K562 (cell line): Measurements from ENCODE around the gene CRKL.

Experiments
- CBX1 ChIP-seq: sonication (generic); IDR thresholded peaks from 2 replicates; pipeline ENCODE4 v1.6.1; 2016; ENCODE audit warnings: antibody characterized with exemption, low read depth, mild to moderate bottlenecking
- CTCF ChIP-seq, 3 experiments: IDR thresholded peaks in 2 of 3; conservative IDR thresholded peaks in 1 of 3; 2 replicates each; pipeline ENCODE4 v1.5.1; 2011 to 2012; ENCODE audit warnings: low read length in 3 of 3, mild to moderate bottlenecking in 3 of 3, control low read depth in 2 of 3, improper control_type of control experiment in 1 of 3, inconsistent platforms in 1 of 3, low read depth in 1 of 3, mixed read lengths in 1 of 3, moderate library complexity in 1 of 3; ENCODE audit not compliant: insufficient read depth in 2 of 3
- E2F5 ChIP-seq: sonication (generic); formaldehyde crosslinking; IDR thresholded peaks from 2 replicates; pipeline ENCODE4 v1.8.0; 2022; ENCODE audit warnings: mild to moderate bottlenecking, missing genetic modification reagents
- EGR1 ChIP-seq: fragments of 450-650 bp; conservative IDR thresholded peaks from 2 replicates; pipeline ENCODE4 v1.6.1; 2017; ENCODE audit warnings: mild to moderate bottlenecking
- HDAC2 ChIP-seq: fragments of 450-650 bp; IDR thresholded peaks from 2 replicates; pipeline ENCODE4 v1.6.1; 2016; ENCODE audit warnings: mild to moderate bottlenecking
- JUN ChIP-seq, 2 experiments: sonication (generic) in 1 of 2; formaldehyde crosslinking in 1 of 2; IDR thresholded peaks; 2 replicates each; pipeline versions ENCODE4 v1.6.1 to v1.8.0; 2012 to 2022; ENCODE audit warnings: borderline replicate concordance in 2 of 2, mild to moderate bottlenecking in 2 of 2, improper control_type of control experiment in 1 of 2, low read depth in 1 of 2, low read length in 1 of 2, missing genetic modification reagents in 1 of 2
- POLR2A ChIP-seq: fragments of 450-650 bp; conservative IDR thresholded peaks from 2 replicates; pipeline ENCODE4 v1.6.1; 2016
- POLR2AphosphoS5 ChIP-seq: IDR thresholded peaks from 2 replicates; pipeline ENCODE4 v1.6.1; 2011; ENCODE audit warnings: mild to moderate bottlenecking, low read depth, low read length, moderate library complexity; ENCODE audit not compliant: control insufficient read depth, insufficient read depth
- ZFP36 ChIP-seq: fragments of 150-350 bp; IDR thresholded peaks from 2 replicates; pipeline ENCODE4 v1.6.1; 2018; ENCODE audit warnings: low read length, low read depth; ENCODE audit not compliant: partially characterized antibody
- TF ChIP-seq, protein P1 (sequence below): fragments of 150-350 bp; conservative IDR thresholded peaks from 2 replicates; pipeline ENCODE4 v1.6.1; 2014; ENCODE audit warnings: low read length

GRCh38 chr22:20970939-20971657 lies 53.9 kb downstream of the CRKL start:
- TF ChIP-seq CBX1 = no peak
- no peak for TF ChIP-seq HDAC2
- TF ChIP-seq ZFP36 = no peak
- TF ChIP-seq POLR2A = no peak
- TF ChIP-seq E2F5 (CRISPR knock-in tag) = no peak
- no peak for TF ChIP-seq JUN (IDR thresholded peaks at IDR 0.05; ENCODE audit: borderline replicate concordance, low read depth, low read length)
- TF ChIP-seq JUN (CRISPR knock-in tag; IDR thresholded peaks at IDR 0.05; ENCODE audit: borderline replicate concordance) = no peak
- TF ChIP-seq EGR1 = no peak
- TF ChIP-seq CTCF (IDR thresholded peaks at IDR 0.05 in 2 of 3, conservative IDR thresholded peaks at IDR 0.05 in 1 of 3; ENCODE audit: insufficient read depth in 2 of 3, low read depth in 1 of 3, low read length in 3 of 3) = no peak
- TF ChIP-seq, protein P1, sequence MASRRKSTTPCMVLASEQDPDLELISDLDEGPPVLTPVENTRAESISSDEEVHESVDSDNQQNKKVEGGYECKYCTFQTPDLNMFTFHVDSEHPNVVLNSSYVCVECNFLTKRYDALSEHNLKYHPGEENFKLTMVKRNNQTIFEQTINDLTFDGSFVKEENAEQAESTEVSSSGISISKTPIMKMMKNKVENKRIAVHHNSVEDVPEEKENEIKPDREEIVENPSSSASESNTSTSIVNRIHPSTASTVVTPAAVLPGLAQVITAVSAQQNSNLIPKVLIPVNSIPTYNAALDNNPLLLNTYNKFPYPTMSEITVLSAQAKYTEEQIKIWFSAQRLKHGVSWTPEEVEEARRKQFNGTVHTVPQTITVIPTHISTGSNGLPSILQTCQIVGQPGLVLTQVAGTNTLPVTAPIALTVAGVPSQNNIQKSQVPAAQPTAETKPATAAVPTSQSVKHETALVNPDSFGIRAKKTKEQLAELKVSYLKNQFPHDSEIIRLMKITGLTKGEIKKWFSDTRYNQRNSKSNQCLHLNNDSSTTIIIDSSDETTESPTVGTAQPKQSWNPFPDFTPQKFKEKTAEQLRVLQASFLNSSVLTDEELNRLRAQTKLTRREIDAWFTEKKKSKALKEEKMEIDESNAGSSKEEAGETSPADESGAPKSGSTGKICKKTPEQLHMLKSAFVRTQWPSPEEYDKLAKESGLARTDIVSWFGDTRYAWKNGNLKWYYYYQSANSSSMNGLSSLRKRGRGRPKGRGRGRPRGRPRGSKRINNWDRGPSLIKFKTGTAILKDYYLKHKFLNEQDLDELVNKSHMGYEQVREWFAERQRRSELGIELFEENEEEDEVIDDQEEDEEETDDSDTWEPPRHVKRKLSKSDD = no peak
- no peak for TF ChIP-seq POLR2AphosphoS5
